Choroid plexus epithelial cell (primary cell): Measurements from ENCODE around the gene RNPEPL1.

Source experiments
- DNase-seq: peaks from one replicate; pipeline ENCODE4 v3.0.0-alpha.2; 2010; ENCODE audit warnings: low read depth
- H3K4me3 ChIP-seq: 2 replicates; pipeline ENCODE4 v1.5.1; 2011; ENCODE audit warnings: low read depth, mild to moderate bottlenecking, control low read depth, low read length, moderate library complexity
- CTCF ChIP-seq: conservative IDR thresholded peaks from 2 replicates; pipeline ENCODE4 v1.5.1; 2011; ENCODE audit warnings: low read depth, mild to moderate bottlenecking, control low read depth, inconsistent platforms, low read length, moderate library complexity

Gene RNPEPL1

GRCh38 chr2:240572141-240573031 is 4.1 kb downstream of the RNPEPL1 start:
- no peak for TF ChIP-seq CTCF
- no peak for DNase-seq
- no peak overlapping the region for H3K4me3 ChIP-seq

GRCh38 chr2:240573071-240573515 is 4.8 kb downstream of the RNPEPL1 start:
- no peak overlapping the region for H3K4me3 ChIP-seq
- no peak for TF ChIP-seq CTCF
- DNase-seq: no peak

GRCh38 chr2:240573516-240574385 is 5.5 kb downstream of the RNPEPL1 start:
- no peak for TF ChIP-seq CTCF
- no peak for DNase-seq
- no peak overlapping the region for H3K4me3 ChIP-seq

GRCh38 chr2:240574386-240575100 is 6.3 kb downstream of the RNPEPL1 start:
- no peak for TF ChIP-seq CTCF
- no peak overlapping the region for H3K4me3 ChIP-seq
- DNase-seq: no peak

GRCh38 chr2:240575101-240575965 is 7.0 kb downstream of the RNPEPL1 start:
- no peak for TF ChIP-seq CTCF
- DNase-seq: no peak
- no peak overlapping the region for H3K4me3 ChIP-seq

GRCh38 chr2:240576036-240576435 is 7.8 kb downstream of the RNPEPL1 start:
- DNase-seq: no peak
- TF ChIP-seq CTCF: no peak

More at GRCh38 chr2:240576036-240576435, 7.8 kb downstream of the RNPEPL1 start:
- H3K4me3 ChIP-seq: no peak overlapping the region
